K562 (cell line): ENCODE results near the gene NBPF6. TPM values are rescaled to one million over a fixed set of nuclear protein-coding genes. Genes with fewer than 3 reads are reported as not detected.
A peak's percentile ranks its signal among the peaks of the same experiment; 100 is the strongest.

ENCODE experiments used
- ATAC-seq: fragments of 200-7000 bp; cut with Tn5 transposase; 3 replicates; pipeline ENCODE4 v1.9.1; 2020; ENCODE audit warnings: moderate library complexity
- BruUV-seq: library from RNA; stranded (reverse); fragments of 400-500 nt; replicated peaks from 2 replicates; lab custom pipeline; 2021; lab: Mats Ljungman, UMichigan
- CTCF ChIA-PET: fragments of 300-600 bp; formaldehyde crosslinking; extraction: SDS; loops from one replicate; lab custom pipeline; 2021; ENCODE audit warnings: low intra/inter-chr PET ratio; lab: Yijun Ruan, JAX
- POLR2A ChIA-PET: fragments of 300-600, 350-650 bp; sonication (Branson Sonifier 250); formaldehyde crosslinking; extraction: SDS; loops from one replicate; lab custom pipeline; 2021; ENCODE audit warnings: antibody characterized with exemption, inconsistent platforms; lab: Yijun Ruan, JAX
- DNase-seq, 4 experiments: peaks; one replicate each; pipeline versions ENCODE4 v3.0.0 to v3.0.0-alpha.2; 2011 to 2018; ENCODE audit warnings: low spot score in 3 of 4, mixed read lengths in 3 of 4; ENCODE audit errors: extremely low read depth in 1 of 4
- FAIRE-seq: peaks from 2 replicates; lab custom pipeline; 2011; peaks lifted over from hg19 to GRCh38; lab: Jason Lieb, UNC
- H2AFZ ChIP-seq: 2 replicates; pipeline ENCODE4 v1.6.0; 2011; ENCODE audit warnings: low read depth, low read length, control low read depth, inconsistent platforms
- H3K27ac ChIP-seq: fragments of 200-600 bp; 3 replicates; pipeline ENCODE4 v1.8.0; 2011; ENCODE audit warnings: low read depth, mild to moderate bottlenecking, control low read depth, inconsistent platforms, low read length, moderate library complexity, mixed read lengths; ENCODE audit errors: extremely low read depth
- H3K27me3 ChIP-seq, 2 experiments: fragments of 300-600 bp in 1 of 2; 2 replicates in 1 of 2; 3 replicates in 1 of 2; pipeline versions ENCODE4 v1.6.0 to v1.8.0; 2011; ENCODE audit warnings: inconsistent platforms in 2 of 2, low read length in 2 of 2, mild to moderate bottlenecking in 1 of 2, mixed read lengths in 1 of 2, moderate library complexity in 1 of 2; ENCODE audit not compliant: control insufficient read depth in 2 of 2, insufficient read depth in 2 of 2
- H3K36me3 ChIP-seq: fragments of 300-600 bp; 3 replicates; pipeline ENCODE4 v1.8.0; 2011; ENCODE audit warnings: mild to moderate bottlenecking, low read length, inconsistent platforms; ENCODE audit not compliant: control insufficient read depth, insufficient read depth
- H3K4me1 ChIP-seq, 2 experiments: fragments of 200-600 bp in 1 of 2; replicated peaks in 1 of 2; 2 replicates in 1 of 2; 3 replicates in 1 of 2; pipeline versions ENCODE4 v1.5.1 to v1.8.0; 2011; ENCODE audit warnings: inconsistent platforms in 2 of 2, low read length in 2 of 2, mild to moderate bottlenecking in 1 of 2, mixed read lengths in 1 of 2, moderate library complexity in 1 of 2; ENCODE audit not compliant: control insufficient read depth in 2 of 2, insufficient read depth in 2 of 2
- H3K4me2 ChIP-seq: 2 replicates; pipeline ENCODE4 v1.6.1; 2011; ENCODE audit warnings: low read length, control low read depth, inconsistent platforms, mixed read lengths; ENCODE audit not compliant: insufficient read depth
- H3K4me3 ChIP-seq: fragments of 200-600 bp; sonication (generic), shearing (Covaris generic); 2 replicates; pipeline ENCODE4 v1.5.1; 2016; ENCODE audit warnings: control low read depth, inconsistent platforms
- H3K79me2 ChIP-seq: fragments of 200-600 bp; 3 replicates; pipeline ENCODE4 v1.8.0; 2011; ENCODE audit warnings: low read length, inconsistent platforms; ENCODE audit not compliant: control insufficient read depth, insufficient read depth
- H3K9ac ChIP-seq, 2 experiments: 2 replicates each; pipeline versions ENCODE4 v1.6.0 to v1.6.1; 2011; ENCODE audit warnings: low read depth in 2 of 2, low read length in 2 of 2, control low read depth in 1 of 2, inconsistent platforms in 1 of 2, mild to moderate bottlenecking in 1 of 2, mixed read lengths in 1 of 2; ENCODE audit not compliant: insufficient read depth in 1 of 2
- H3K9me1 ChIP-seq: one replicate; pipeline ENCODE4 v1.6.0; 2011; ENCODE audit warnings: inconsistent platforms, mild to moderate bottlenecking, low read length, moderate library complexity; ENCODE audit not compliant: control insufficient read depth, insufficient read depth
- H3K9me3 ChIP-seq: replicated peaks from 2 replicates; pipeline ENCODE4 v1.5.1; 2011; ENCODE audit warnings: low read depth, low read length, inconsistent platforms; ENCODE audit not compliant: control insufficient read depth, insufficient read depth
- H4K20me1 ChIP-seq: replicated peaks from 2 replicates; pipeline ENCODE4 v1.6.1; 2011; ENCODE audit warnings: low read length, inconsistent platforms, mixed read lengths; ENCODE audit not compliant: control insufficient read depth, insufficient read depth
- PHF21A ChIP-seq: fragments of 450-650 bp; IDR thresholded peaks from 2 replicates; pipeline ENCODE4 v1.6.1; 2017; ENCODE audit warnings: low read depth, borderline replicate concordance
- PURB ChIP-seq: sonication (generic); formaldehyde crosslinking; IDR thresholded peaks from 2 replicates; pipeline ENCODE4 v1.9.0; 2021; ENCODE audit warnings: low read depth, mild to moderate bottlenecking, missing genetic modification reagents
- TFE3 ChIP-seq: fragments of 450-650 bp; formaldehyde crosslinking; IDR thresholded peaks from 2 replicates; pipeline ENCODE4 v1.4.0; 2020; ENCODE audit warnings: mild to moderate bottlenecking, mixed read lengths
- WGBS: fragments of 100-300 bp; shearing (Covaris generic); methylation state at CpG from one replicate; pipeline ENCODE4 v1.1.6; 2016; ENCODE audit warnings: low coverage, mixed read lengths; ENCODE audit not compliant: insufficient coverage; ENCODE audit errors: missing lambda C conversion rate; 5-methylcytosine and 5-hydroxymethylcytosine counted together
- in situ Hi-C: fragments of 300-500 bp; cut with MboI; formaldehyde crosslinking; loops from 4 replicates; pipeline ENCODE4 v1.15.0; 2018; ENCODE audit warnings: inconsistent platforms, mixed read lengths
- intact Hi-C: fragments of 100-400 bp; cut with micrococcal nuclease; formaldehyde crosslinking; loops from 2 replicates; pipeline ENCODE4 v1.14.2; 2022
- polyA plus RNA-seq, 8 experiments: library from polyadenylated mRNA; depleted of rRNA in 4 of 8; stranded (reverse) in 5 of 8; unstranded in 3 of 8; fragments of >200 nt; fragmentation: Nextera tagmentation in 2 of 8; fragmentation: Illumina TruSeq in 1 of 8; extraction: Ambion mirVana in 2 of 8; extraction: Trizol in 1 of 8; gene quantifications; 2 replicates each; pipeline versions ENCODE4 v1.2.1 to v1.2.3, GENCODE V29; 2011 to 2014; ENCODE audit warnings: inconsistent platforms in 1 of 8, missing spikeins in 1 of 8
- total RNA-seq, 7 experiments: library from RNA; depleted of rRNA in 6 of 7; stranded (reverse); fragments of >200 nt in 6 of 7; fragmentation: Illumina TruSeq in 2 of 7; extraction: Trizol in 2 of 7; gene quantifications; 2 replicates each; pipeline versions ENCODE4 v1.2.1 to v1.2.3, GENCODE V29; 2011 to 2021; ENCODE audit warnings: low replicate concordance in 1 of 7
- TF ChIP-seq, protein P1 (sequence below), 2 experiments: fragments of 450-650 bp in 1 of 2; sonication (generic) in 1 of 2; formaldehyde crosslinking; conservative IDR thresholded peaks; 2 replicates each; pipeline versions ENCODE4 v1.4.0 to v1.8.1; 2020 to 2022; ENCODE audit warnings: mild to moderate bottlenecking in 1 of 2, missing genetic modification reagents in 1 of 2
- TF ChIP-seq, protein P2 (sequence below): fragments of 450-650 bp; formaldehyde crosslinking; IDR thresholded peaks from 2 replicates; pipeline ENCODE4 v1.4.0; 2022; ENCODE audit warnings: mild to moderate bottlenecking, moderate library complexity

Gene NBPF6
- total and polyA plus RNA-seq, 9 of the 15 experiments (the other 6 are each of a cell fraction or from before 2014, with no cell fraction given): 2.7 to 10.0 (median 6.0) TPM

DNA sequence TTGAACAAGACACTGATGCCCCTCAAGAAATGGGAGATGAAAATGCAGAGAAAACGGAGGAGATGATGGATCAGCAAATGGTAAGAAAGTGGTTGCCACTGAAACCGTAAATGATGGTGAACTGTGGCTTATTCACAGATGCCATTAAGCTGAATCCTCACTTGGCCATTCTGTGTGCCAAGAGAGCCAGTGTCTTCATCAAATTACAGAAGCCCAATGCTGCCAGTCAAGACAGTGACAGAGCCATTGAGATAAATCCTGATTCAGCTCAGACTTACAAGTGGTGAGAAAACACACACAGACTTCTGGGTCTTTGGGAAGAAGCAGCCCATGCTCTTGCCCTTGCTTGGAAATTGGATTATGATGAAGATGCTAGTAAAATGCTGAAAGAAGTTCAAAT lies 52.5 kb downstream of the NBPF6 start:
- in situ Hi-C loops: no loop called here
- intact Hi-C loops: no loop called here
- WGBS: 69% methylated on average over 2 of the region's 2 CpGs
- no peak overlapping the region for H3K9ac ChIP-seq
- 0 out of 2 replicates have a peak overlapping the region, but pooled peaks have one; percentile 15 for H2AFZ ChIP-seq
- H3K27ac ChIP-seq: no peak overlapping the region
- CTCF ChIA-PET: no interaction called here
- no peak overlapping the region for H3K4me3 ChIP-seq
- DNase-seq (no peak), ATAC-seq (no peak), FAIRE-seq (no peak)
- no peaks in the 10 kb centered on the region for H3K9me3 ChIP-seq
- H3K79me2 ChIP-seq: no peaks in the 10 kb centered on the region
- TF ChIP-seq PURB (CRISPR knock-in tag) (no peak), TFE3 (CRISPR knock-in tag) (no peak), PHF21A (no peak)
- TF ChIP-seq, protein P1, sequence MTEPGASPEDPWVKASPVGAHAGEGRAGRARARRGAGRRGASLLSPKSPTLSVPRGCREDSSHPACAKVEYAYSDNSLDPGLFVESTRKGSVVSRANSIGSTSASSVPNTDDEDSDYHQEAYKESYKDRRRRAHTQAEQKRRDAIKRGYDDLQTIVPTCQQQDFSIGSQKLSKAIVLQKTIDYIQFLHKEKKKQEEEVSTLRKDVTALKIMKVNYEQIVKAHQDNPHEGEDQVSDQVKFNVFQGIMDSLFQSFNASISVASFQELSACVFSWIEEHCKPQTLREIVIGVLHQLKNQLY (CRISPR knock-in tag; conservative IDR thresholded peaks at IDR 0.05): no peak
- TF ChIP-seq, protein P2, sequence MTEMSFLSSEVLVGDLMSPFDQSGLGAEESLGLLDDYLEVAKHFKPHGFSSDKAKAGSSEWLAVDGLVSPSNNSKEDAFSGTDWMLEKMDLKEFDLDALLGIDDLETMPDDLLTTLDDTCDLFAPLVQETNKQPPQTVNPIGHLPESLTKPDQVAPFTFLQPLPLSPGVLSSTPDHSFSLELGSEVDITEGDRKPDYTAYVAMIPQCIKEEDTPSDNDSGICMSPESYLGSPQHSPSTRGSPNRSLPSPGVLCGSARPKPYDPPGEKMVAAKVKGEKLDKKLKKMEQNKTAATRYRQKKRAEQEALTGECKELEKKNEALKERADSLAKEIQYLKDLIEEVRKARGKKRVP: no peak
- no peaks in the 10 kb centered on the region for H4K20me1 ChIP-seq
- H3K9me1 ChIP-seq: no peaks in the 10 kb centered on the region
- no TSS peak for BruUV-seq
- H3K27me3 ChIP-seq: no peaks in the 10 kb centered on the region
- POLR2A ChIA-PET: interaction anchor here (0.6 to 1.1 kb wide), 4 partner anchors 55 to 714 kb away, joined by 3 read pairs; no protein-coding TSS in a partner anchor
- no peak overlapping the region for H3K4me2 ChIP-seq
- no peaks in the 10 kb centered on the region for H3K36me3 ChIP-seq
- H3K4me1 ChIP-seq: peaks cover 0 to 18% of the 10 kb centered on the region in 2 experiments; a peak in 4 of 5 replicates
